Measurements from ENCODE around the gene CSNK1G2.

Gene CSNK1G2

GRCh38 chr19:2027361-2027760, 86.4 kb downstream of the CSNK1G2 start:
- no peak for DNase-seq

Measured in activated CD4-positive, alpha-beta T cell treated with anti-CD3 and anti-CD28 coated beads for 1 hour (primary cell).